Keratinocyte (primary cell): ENCODE measurements around the gene BLNK. TPM values are rescaled to one million over a fixed set of nuclear protein-coding genes. Genes with fewer than 3 reads are reported as not detected.

ENCODE experiments used
- DNase-seq: peaks from one replicate; pipeline ENCODE4 v3.0.0-alpha.2; 2011; ENCODE audit warnings: low read depth, missing footprints, low spot score
- FAIRE-seq: peaks from 2 replicates; lab custom pipeline; 2011; peaks lifted over from hg19 to GRCh38; lab: Jason Lieb, UNC
- H2AFZ ChIP-seq: 2 replicates; pipeline ENCODE4 v1.6.0; 2012; ENCODE audit warnings: low read length, control low read depth, inconsistent platforms; ENCODE audit not compliant: control insufficient read depth
- H3K27ac ChIP-seq: 2 replicates; pipeline ENCODE4 v1.5.1; 2011; ENCODE audit warnings: low read length; ENCODE audit not compliant: control insufficient read depth, insufficient read depth
- H3K27me3 ChIP-seq: 3 replicates; pipeline ENCODE4 v1.6.0; 2011; ENCODE audit warnings: low read length; ENCODE audit not compliant: control insufficient read depth, insufficient read depth; ENCODE audit errors: extremely low read depth
- H3K36me3 ChIP-seq, 2 experiments: 2 replicates in 1 of 2; 3 replicates in 1 of 2; pipeline ENCODE4 v1.5.1; 2011; ENCODE audit warnings: low read length in 2 of 2, mild to moderate bottlenecking in 1 of 2; ENCODE audit not compliant: control insufficient read depth in 2 of 2, insufficient read depth in 2 of 2; ENCODE audit errors: extremely low read depth in 1 of 2
- H3K4me1 ChIP-seq: 3 replicates; pipeline ENCODE4 v1.5.1; 2011; ENCODE audit warnings: low read length; ENCODE audit not compliant: control insufficient read depth, insufficient read depth; ENCODE audit errors: extremely low read depth
- H3K4me2 ChIP-seq: 3 replicates; pipeline ENCODE4 v1.6.0; 2011; ENCODE audit warnings: low read depth, low read length; ENCODE audit not compliant: control insufficient read depth, insufficient read depth; ENCODE audit errors: extremely low read depth
- H3K4me3 ChIP-seq, 3 experiments: fragments of 200-600 bp in 1 of 3; sonication (generic) in 1 of 3; 2 replicates in 2 of 3; 3 replicates in 1 of 3; pipeline ENCODE4 v1.5.1; 2011 to 2016; ENCODE audit warnings: low read length in 3 of 3, mild to moderate bottlenecking in 3 of 3, control low read depth in 2 of 3, inconsistent platforms in 1 of 3, low read depth in 1 of 3, mixed read lengths in 1 of 3, mixed run types in 1 of 3, moderate library complexity in 1 of 3; ENCODE audit not compliant: control insufficient read depth in 2 of 3, insufficient read depth in 2 of 3; ENCODE audit errors: extremely low read depth in 1 of 3
- H3K79me2 ChIP-seq: 2 replicates; pipeline ENCODE4 v1.6.0; 2012; ENCODE audit warnings: low read length; ENCODE audit not compliant: control insufficient read depth, insufficient read depth
- H3K9ac ChIP-seq: 3 replicates; pipeline ENCODE4 v1.6.0; 2011; ENCODE audit warnings: low read length; ENCODE audit not compliant: control insufficient read depth, insufficient read depth; ENCODE audit errors: extremely low read depth
- H3K9me1 ChIP-seq: 3 replicates; pipeline ENCODE4 v1.6.0; 2011; ENCODE audit warnings: low read length; ENCODE audit not compliant: control insufficient read depth, insufficient read depth; ENCODE audit errors: extremely low read depth
- H3K9me3 ChIP-seq: 2 replicates; pipeline ENCODE4 v1.5.1; 2012; ENCODE audit warnings: low read depth, low read length; ENCODE audit not compliant: control insufficient read depth
- H4K20me1 ChIP-seq: 3 replicates; pipeline ENCODE4 v1.6.0; 2011; ENCODE audit warnings: low read length; ENCODE audit not compliant: control insufficient read depth, insufficient read depth; ENCODE audit errors: extremely low read depth
- EZH2 ChIP-seq: IDR thresholded peaks from one replicate; pipeline ENCODE4 v1.6.1; 2012; ENCODE audit warnings: inconsistent platforms, mild to moderate bottlenecking, low read length, moderate library complexity
- dilution Hi-C: fragments of 300-500 bp; cut with MboI; formaldehyde crosslinking; loops from one replicate; pipeline ENCODE4 v1.7.0; 2020; ENCODE audit warnings: low sequenced_read_pairs; ENCODE audit not compliant: extremely low pct_ligation_motif_present
- polyA plus RNA-seq, 5 experiments: library from polyadenylated mRNA; depleted of rRNA in 3 of 5; stranded (reverse) in 3 of 5; stranded (forward) in 1 of 5; unstranded in 1 of 5; fragments of >200 nt; gene quantifications; 1 replicate in 1 of 5; 2 replicates in 3 of 5; 3 replicates in 1 of 5; pipeline versions ENCODE4 v1.2.1 to v1.2.3, GENCODE V29; 2011 to 2012; ENCODE audit warnings: missing spikeins in 2 of 5, low read depth in 1 of 5, low replicate concordance in 1 of 5
- TF ChIP-seq, protein P1 (sequence below), 3 experiments: IDR thresholded peaks in 1 of 3; conservative IDR thresholded peaks in 1 of 3; optimal IDR thresholded peaks in 1 of 3; 2 replicates in 2 of 3; 3 replicates in 1 of 3; pipeline versions ENCODE3 to v1.5.1; 2011; ENCODE audit warnings: low read length in 3 of 3, mild to moderate bottlenecking in 3 of 3, moderate library complexity in 2 of 3, control low read depth in 1 of 3, inconsistent platforms in 1 of 3; ENCODE audit not compliant: insufficient read depth in 2 of 3; ENCODE audit errors: extremely low read depth in 1 of 3

Gene BLNK
- polyA plus RNA-seq, 1 donor (not counting 4 experiments of a cell fraction or from before 2014, with no cell fraction given), result 2.2 TPM

DNA sequence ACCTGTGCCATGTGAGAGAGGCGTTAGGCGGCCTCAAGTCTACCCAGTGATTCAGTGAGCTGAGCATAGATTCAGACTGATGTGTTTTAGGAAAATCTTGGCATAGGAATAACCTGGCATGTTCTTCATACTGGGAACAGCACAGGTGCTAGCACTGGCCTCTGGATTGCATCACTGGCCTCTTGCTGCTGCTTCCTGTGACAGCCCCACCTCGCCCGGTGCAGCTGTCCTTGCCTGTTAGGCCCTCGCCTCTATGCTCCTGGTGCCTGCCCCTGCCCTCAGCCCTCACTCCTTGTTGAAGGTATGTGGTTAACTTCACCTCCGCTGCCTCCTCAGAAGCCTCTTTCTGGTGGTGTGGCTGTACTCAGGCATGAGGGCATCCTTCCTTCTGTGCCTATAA is 46.2 kb downstream of the BLNK start:
- DNase-seq (no peak), FAIRE-seq (no peak)
- Histone ChIP-seq H4K20me1 (no peaks in the 10 kb centered on the region), H3K4me3 (no peak overlapping the region), H3K9ac (no peak overlapping the region), H2AFZ (no peak overlapping the region), H3K4me2 (no peak overlapping the region), H3K79me2 (no peaks in the 10 kb centered on the region), H3K27me3 (no peaks in the 10 kb centered on the region), H3K9me3 (no peaks in the 10 kb centered on the region), H3K36me3 (no peaks in the 10 kb centered on the region), H3K27ac (no peak overlapping the region), H3K9me1 (no peaks in the 10 kb centered on the region), H3K4me1 (no peaks in the 10 kb centered on the region)
- dilution Hi-C loops, result no loop called here
- TF ChIP-seq, protein P1, sequence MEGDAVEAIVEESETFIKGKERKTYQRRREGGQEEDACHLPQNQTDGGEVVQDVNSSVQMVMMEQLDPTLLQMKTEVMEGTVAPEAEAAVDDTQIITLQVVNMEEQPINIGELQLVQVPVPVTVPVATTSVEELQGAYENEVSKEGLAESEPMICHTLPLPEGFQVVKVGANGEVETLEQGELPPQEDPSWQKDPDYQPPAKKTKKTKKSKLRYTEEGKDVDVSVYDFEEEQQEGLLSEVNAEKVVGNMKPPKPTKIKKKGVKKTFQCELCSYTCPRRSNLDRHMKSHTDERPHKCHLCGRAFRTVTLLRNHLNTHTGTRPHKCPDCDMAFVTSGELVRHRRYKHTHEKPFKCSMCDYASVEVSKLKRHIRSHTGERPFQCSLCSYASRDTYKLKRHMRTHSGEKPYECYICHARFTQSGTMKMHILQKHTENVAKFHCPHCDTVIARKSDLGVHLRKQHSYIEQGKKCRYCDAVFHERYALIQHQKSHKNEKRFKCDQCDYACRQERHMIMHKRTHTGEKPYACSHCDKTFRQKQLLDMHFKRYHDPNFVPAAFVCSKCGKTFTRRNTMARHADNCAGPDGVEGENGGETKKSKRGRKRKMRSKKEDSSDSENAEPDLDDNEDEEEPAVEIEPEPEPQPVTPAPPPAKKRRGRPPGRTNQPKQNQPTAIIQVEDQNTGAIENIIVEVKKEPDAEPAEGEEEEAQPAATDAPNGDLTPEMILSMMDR (optimal IDR thresholded peaks at IDR 0.05 in 1 of 3, IDR thresholded peaks at IDR 0.05 in 1 of 3, conservative IDR thresholded peaks at IDR 0.05 in 1 of 3; ENCODE audit: extremely low read depth in 1 of 3, insufficient read depth in 2 of 3, low read length in 3 of 3), result no peak
- TF ChIP-seq EZH2, result no peak

DNA sequence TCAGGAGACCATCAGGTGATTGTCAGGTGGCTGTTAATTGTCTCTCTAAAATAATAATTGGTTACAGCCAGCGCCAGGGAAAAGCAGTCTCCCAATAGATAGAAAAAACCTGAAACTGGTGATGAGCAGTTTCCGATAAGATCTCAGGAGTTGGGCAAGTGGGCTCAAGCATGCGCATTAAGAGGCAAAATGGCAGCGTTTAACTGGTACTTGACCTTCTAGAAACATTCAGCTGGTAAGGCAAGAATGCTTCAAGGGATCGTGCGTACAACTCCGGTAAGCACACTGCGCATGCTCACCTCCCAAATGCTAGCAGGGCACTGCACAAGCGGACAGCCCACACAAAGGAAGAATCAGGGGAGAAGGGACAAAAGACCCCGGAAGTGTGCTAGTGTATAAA is 48.5 kb downstream of the BLNK start:
- no peak overlapping the region for H3K4me2 ChIP-seq
- FAIRE-seq (no peak), DNase-seq (no peak)
- no peaks in the 10 kb centered on the region for H3K9me1 ChIP-seq
- dilution Hi-C loops, result no loop called here
- no peak for TF ChIP-seq EZH2
- TF ChIP-seq, protein P1 (optimal IDR thresholded peaks at IDR 0.05 in 1 of 3, IDR thresholded peaks at IDR 0.05 in 1 of 3, conservative IDR thresholded peaks at IDR 0.05 in 1 of 3; ENCODE audit: extremely low read depth in 1 of 3, insufficient read depth in 2 of 3, low read length in 3 of 3), result no peak
- H2AFZ ChIP-seq, result no peak overlapping the region
- no peaks in the 10 kb centered on the region for H3K36me3 ChIP-seq
- no peak overlapping the region for H3K4me3 ChIP-seq
- no peaks in the 10 kb centered on the region for H3K4me1 ChIP-seq
- H3K9me3 ChIP-seq, result no peaks in the 10 kb centered on the region
- H4K20me1 ChIP-seq, result no peaks in the 10 kb centered on the region
- no peaks in the 10 kb centered on the region for H3K27me3 ChIP-seq
- no peak overlapping the region for H3K27ac ChIP-seq
- no peaks in the 10 kb centered on the region for H3K79me2 ChIP-seq
- H3K9ac ChIP-seq, result no peak overlapping the region
